HepG2 (cell line): ENCODE results near the gene C20orf144. TPM values are rescaled to one million over a fixed set of nuclear protein-coding genes. Genes with fewer than 3 reads are reported as not detected.
A peak's percentile ranks its signal among the peaks of the same experiment; 100 is the strongest.

ENCODE experiments used
- CTCF ChIP-seq: sonication (generic); formaldehyde crosslinking; IDR thresholded peaks from 2 replicates; pipeline ENCODE4 v1.5.0; 2020; ENCODE audit warnings: mild to moderate bottlenecking, missing genetic modification reagents, moderate library complexity
- ERF ChIP-seq: IDR thresholded peaks from 2 replicates; pipeline ENCODE4 v1.6.1; 2018; ENCODE audit warnings: missing biosample characterization, missing genetic modification reagents
- FOXA1 ChIP-seq, 2 experiments: fragments of 450-650 bp in 1 of 2; sonication (generic) in 1 of 2; formaldehyde crosslinking in 1 of 2; IDR thresholded peaks; 2 replicates each; pipeline versions ENCODE4 v1.4.0 to v1.6.1; 2016 to 2020; ENCODE audit warnings: missing genetic modification reagents in 1 of 2
- GATAD2A ChIP-seq: IDR thresholded peaks from 2 replicates; pipeline ENCODE4 v1.6.1; 2016
- HES4 ChIP-seq: sonication (generic); formaldehyde crosslinking; IDR thresholded peaks from 2 replicates; pipeline ENCODE4 v1.9.0; 2021; ENCODE audit warnings: mild to moderate bottlenecking, missing genetic modification reagents, borderline replicate concordance
- MTERF4 ChIP-seq: sonication (generic); formaldehyde crosslinking; IDR thresholded peaks from 2 replicates; pipeline ENCODE4 v1.8.0; 2023; ENCODE audit warnings: mild to moderate bottlenecking, missing genetic modification reagents
- NR2C2 ChIP-seq: sonication (generic); formaldehyde crosslinking; IDR thresholded peaks from 2 replicates; pipeline ENCODE4 v1.4.0; 2020; ENCODE audit warnings: missing genetic modification reagents, mild to moderate bottlenecking, moderate library complexity, borderline replicate concordance
- NR2F6 ChIP-seq, 2 experiments: IDR thresholded peaks; 2 replicates each; pipeline ENCODE4 v1.6.1; 2016; ENCODE audit warnings: antibody characterized with exemption in 1 of 2, mild to moderate bottlenecking in 1 of 2
- PHF21A ChIP-seq: sonication (generic); formaldehyde crosslinking; IDR thresholded peaks from 2 replicates; pipeline ENCODE4 v1.5.0; 2020; ENCODE audit warnings: mild to moderate bottlenecking, missing genetic modification reagents
- RARG ChIP-seq: sonication (generic); formaldehyde crosslinking; IDR thresholded peaks from 2 replicates; pipeline ENCODE4 v1.4.0; 2020; ENCODE audit warnings: low read depth, mild to moderate bottlenecking, missing genetic modification reagents
- SMARCC2 ChIP-seq: fragments of 450-650 bp; IDR thresholded peaks from 2 replicates; pipeline ENCODE4 v1.6.1; 2017; ENCODE audit warnings: antibody characterized with exemption, mild to moderate bottlenecking
- THYN1 ChIP-seq: sonication (generic); formaldehyde crosslinking; IDR thresholded peaks from 2 replicates; pipeline ENCODE4 v1.8.1; 2023; ENCODE audit warnings: low read depth, mild to moderate bottlenecking, moderate library complexity, missing genetic modification reagents, borderline replicate concordance
- USF2 ChIP-seq, 2 experiments: sonication (generic) in 1 of 2; formaldehyde crosslinking in 1 of 2; IDR thresholded peaks; 2 replicates each; pipeline versions ENCODE4 v1.5.1 to v1.6.1; 2011 to 2020; ENCODE audit warnings: borderline replicate concordance in 1 of 2, low read depth in 1 of 2, low read length in 1 of 2, mild to moderate bottlenecking in 1 of 2, missing genetic modification reagents in 1 of 2, moderate library complexity in 1 of 2
- ZEB1 ChIP-seq: IDR thresholded peaks from 2 replicates; pipeline ENCODE4 v1.6.1; 2012; ENCODE audit warnings: mild to moderate bottlenecking, low read depth, inconsistent platforms; ENCODE audit not compliant: insufficient replicate concordance
- ZFX ChIP-seq: sonication (generic); formaldehyde crosslinking; IDR thresholded peaks from 2 replicates; pipeline ENCODE4 v1.4.0; 2020; ENCODE audit warnings: mild to moderate bottlenecking, low read depth, missing genetic modification reagents, moderate library complexity
- ZNF274 ChIP-seq: sonication (generic); formaldehyde crosslinking; IDR thresholded peaks from 2 replicates; pipeline ENCODE4 v1.5.1; 2020; ENCODE audit warnings: mild to moderate bottlenecking, missing genetic modification reagents
- ZNF546 ChIP-seq: sonication (generic); formaldehyde crosslinking; conservative IDR thresholded peaks from 2 replicates; pipeline ENCODE4 v1.8.1; 2023; ENCODE audit warnings: mild to moderate bottlenecking, missing genetic modification reagents
- ZNF563 ChIP-seq: sonication (generic); formaldehyde crosslinking; IDR thresholded peaks from 2 replicates; pipeline ENCODE4 v1.8.0; 2022; ENCODE audit warnings: mild to moderate bottlenecking, moderate library complexity, missing genetic modification reagents
- ZNF598 ChIP-seq: sonication (generic); formaldehyde crosslinking; IDR thresholded peaks from 2 replicates; pipeline ENCODE4 v1.5.1; 2020; ENCODE audit warnings: mild to moderate bottlenecking, missing genetic modification reagents, borderline replicate concordance
- polyA plus RNA-seq, 8 experiments: library from polyadenylated mRNA; depleted of rRNA in 3 of 8; stranded (reverse) in 7 of 8; unstranded in 1 of 8; fragments of >200 nt; fragmentation: Illumina TruSeq in 4 of 8; extraction: Trizol in 4 of 8; gene quantifications; 2 replicates each; pipeline versions ENCODE4 v1.2.1 to v1.2.3, GENCODE V29; 2011 to 2016; ENCODE audit warnings: low read depth in 4 of 8, missing spikeins in 1 of 8, mixed read lengths in 1 of 8; ENCODE audit not compliant: insufficient read depth in 1 of 8
- total RNA-seq, 5 experiments: library from RNA; depleted of rRNA; stranded (reverse); fragments of >200 nt; fragmentation: Illumina TruSeq; extraction: Trizol; gene quantifications; 2 replicates each; pipeline ENCODE4 v1.2.3, GENCODE V29; 2016; ENCODE audit warnings: low read depth in 1 of 5

The C20orf144 gene
- total and polyA plus RNA-seq, 2 of the 13 experiments (the other 11 are each of a cell fraction or from before 2014, with no cell fraction given): 0.09 to 0.16 TPM

GRCh38 chr20:33710681-33711445, 48.7 kb downstream of the C20orf144 start (continued):
- TF ChIP-seq CTCF (CRISPR knock-in tag) (0 out of 2 replicates have a peak, but pooled peaks have one; percentile 5), ZFX (CRISPR knock-in tag) (no peak), ZNF563 (CRISPR knock-in tag) (0 out of 2 replicates have a peak, but pooled peaks have one; percentile 16), RARG (CRISPR knock-in tag) (no peak), GATAD2A (CRISPR knock-in tag) (peak; percentile 85; the same call in 1 of the 2 replicates), ZNF598 (0 out of 2 replicates have a peak, but pooled peaks have one; percentile 65), ERF (CRISPR knock-in tag) (no peak), ZNF546 (CRISPR knock-in tag) (no peak), SMARCC2 (no peak), FOXA1 (IDR thresholded peaks at IDR 0.05) (no peak), FOXA1 (CRISPR knock-in tag; IDR thresholded peaks at IDR 0.05) (0 out of 2 replicates have a peak, but pooled peaks have one; percentile 22), ZEB1 (peak; percentile 30), ZNF274 (CRISPR knock-in tag) (no peak), HES4 (CRISPR knock-in tag) (no peak), USF2 (IDR thresholded peaks at IDR 0.05; ENCODE audit: low read depth, low read length) (no peak), USF2 (CRISPR knock-in tag; IDR thresholded peaks at IDR 0.05; ENCODE audit: borderline replicate concordance) (peak; percentile 31; the same call in 1 of the 2 replicates), NR2C2 (CRISPR knock-in tag) (0 out of 2 replicates have a peak, but pooled peaks have one; percentile 30), NR2F6 (IDR thresholded peaks at IDR 0.05) (peak; percentile 89), NR2F6 (CRISPR knock-in tag; IDR thresholded peaks at IDR 0.05) (peak; percentile 90), MTERF4 (0 out of 2 replicates have a peak, but pooled peaks have one; percentile 53), THYN1 (CRISPR knock-in tag) (no peak), PHF21A (peak; percentile 21; the same call in 1 of the 2 replicates)
